Measurements from ENCODE around the gene RRP8. TPM values are rescaled to one million over a fixed set of nuclear protein-coding genes. Genes with fewer than 3 reads are reported as not detected.

Gene RRP8
- total RNA-seq, 1 experiment from 2014 or later = 17.8 TPM

- ChIA-PET POLR2A (interaction anchor here (1.0 kb wide), 1 partner anchor 87 kb away, joined by 4 read pairs; no protein-coding TSS in a partner anchor), RAD21 (ENCODE audit: low non-redundant PET in 1 of 2, low total read pairs in 2 of 2, uncharacterized antibody in 2 of 2, unreplicated experiment in 2 of 2) (no interaction called here), CTCF (interaction anchor here (1.2 kb wide), 1 partner anchor 76 kb away, joined by 3 read pairs; no protein-coding TSS in a partner anchor)
- DNase-seq (ENCODE audit: low read depth, low spot score) (no peak), ATAC-seq (no peak)
- TF ChIP-seq CEBPB (IDR thresholded peaks at IDR 0.05; ENCODE audit: low read depth) (no peak), ZFX (IDR thresholded peaks at IDR 0.05) (no peak), EZH2phosphoT487 (IDR thresholded peaks at IDR 0.05; ENCODE audit: borderline replicate concordance) (no peak), ZNF274 (IDR thresholded peaks at IDR 0.05; ENCODE audit: low read depth, low read length) (no peak)
- Histone ChIP-seq H3K4me3 (replicated peaks in 1 of 2; ENCODE audit: low read depth in 1 of 2, low read length in 2 of 2) (peak overlapping the region in 1 of 2 experiments; percentile 36; a peak in 1 of 4 replicates), H3K9me2 (ENCODE audit: insufficient read depth) (no peaks in the 10 kb centered on the region), H3K9ac (ENCODE audit: low read length) (peak overlapping the region; percentile 33; the same call in 1 of the 2 replicates), H4K20me1 (ENCODE audit: insufficient read depth) (no peaks in the 10 kb centered on the region), H3K27me3 (ENCODE audit: insufficient read depth, low read length) (no peaks in the 10 kb centered on the region), H3K9me3 (ENCODE audit: control insufficient read depth in 1 of 2, insufficient read depth in 1 of 2, low read depth in 1 of 2, low read length in 2 of 2) (no peaks in the 10 kb centered on the region), H3K36me3 (ENCODE audit: control insufficient read depth in 1 of 2, insufficient read depth in 2 of 2, low read length in 2 of 2) (peaks cover 21 to 42% of the 10 kb centered on the region in 2 experiments), H2AFZ (ENCODE audit: low read depth, low read length, poor library complexity, severe bottlenecking) (no peak overlapping the region), H3K27ac (ENCODE audit: low read depth, low read length) (peak overlapping the region; percentile 78), H3K4me2 (ENCODE audit: low read length) (peak overlapping the region; percentile 69), H3K4me1 (ENCODE audit: control insufficient read depth in 1 of 2, insufficient read depth in 2 of 2, low read length in 2 of 2) (peaks cover 25 to 52% of the 10 kb centered on the region in 2 experiments), H3K79me2 (ENCODE audit: insufficient read depth, low read length) (peaks cover 80% of the 10 kb centered on the region)
- intact Hi-C loops (cut with micrococcal nuclease) = no loop called here
- no TSS peak for BruUV-seq (replicated peaks)
These were observed 3.9 kb upstream of the RRP8 start for GRCh38 chr11:6607190-6607795.

- no peak overlapping the region for H2AFZ ChIP-seq (ENCODE audit: low read depth, low read length, poor library complexity, severe bottlenecking)
- peak overlapping the region; percentile 33 for H3K9ac ChIP-seq (ENCODE audit: low read length)
- TF ChIP-seq JUND (IDR thresholded peaks at IDR 0.05) (no peak), CEBPB (IDR thresholded peaks at IDR 0.05; ENCODE audit: low read depth) (no peak), POLR2AphosphoS5 (IDR thresholded peaks at IDR 0.05; ENCODE audit: low read depth, low read length) (peak; percentile 88), ZFX (IDR thresholded peaks at IDR 0.05) (peak; percentile 27; the same call in 1 of the 2 replicates), CTCF (IDR thresholded peaks at IDR 0.05 in 2 of 3, conservative IDR thresholded peaks at IDR 0.05 in 1 of 3; ENCODE audit: borderline replicate concordance in 1 of 3, insufficient read depth in 1 of 3, low read depth in 2 of 3, low read length in 2 of 3) (no peak)
- intact Hi-C loops (cut with micrococcal nuclease) = no loop called here
- DNase-seq (ENCODE audit: low read depth, low spot score) (peak; percentile 65), ATAC-seq (peak; percentile 73)
- H3K27me3 ChIP-seq (ENCODE audit: insufficient read depth, low read length) = no peaks in the 10 kb centered on the region
- no peaks in the 10 kb centered on the region for H3K9me3 ChIP-seq (ENCODE audit: control insufficient read depth in 1 of 2, insufficient read depth in 1 of 2, low read depth in 1 of 2, low read length in 2 of 2)
- H3K36me3 ChIP-seq (ENCODE audit: control insufficient read depth in 1 of 2, insufficient read depth in 2 of 2, low read length in 2 of 2) = peaks cover 21 to 44% of the 10 kb centered on the region in 2 experiments
- no peaks in the 10 kb centered on the region for H3K9me2 ChIP-seq (ENCODE audit: insufficient read depth)
- H3K79me2 ChIP-seq (ENCODE audit: insufficient read depth, low read length) = peaks cover 84% of the 10 kb centered on the region
- H3K4me3 ChIP-seq (replicated peaks in 1 of 2; ENCODE audit: low read depth in 1 of 2, low read length in 2 of 2) = peak overlapping the region; percentile 17 to 36
- RAD21 ChIA-PET (ENCODE audit: low non-redundant PET in 1 of 2, low total read pairs in 2 of 2, uncharacterized antibody in 2 of 2, unreplicated experiment in 2 of 2) = no interaction called here
- CTCF ChIA-PET = interaction anchor here (1.2 kb wide), 1 partner anchor 76 kb away, joined by 3 read pairs; no protein-coding TSS in a partner anchor
- no TSS peak for BruUV-seq (replicated peaks)
- POLR2A ChIA-PET = interaction anchor here (0.6 to 1.0 kb wide), 2 partner anchors 13 to 87 kb away, joined by 4 read pairs; partner anchors contain the start of gene TPP1
- peak overlapping the region; percentile 69 for H3K4me2 ChIP-seq (ENCODE audit: low read length)
- H4K20me1 ChIP-seq (ENCODE audit: insufficient read depth) = no peaks in the 10 kb centered on the region
- peaks cover 25 to 58% of the 10 kb centered on the region in 2 experiments for H3K4me1 ChIP-seq (ENCODE audit: control insufficient read depth in 1 of 2, insufficient read depth in 2 of 2, low read length in 2 of 2)
- peak overlapping the region; percentile 78 for H3K27ac ChIP-seq (ENCODE audit: low read depth, low read length)
These were observed 3.2 kb upstream of the RRP8 start for GRCh38 chr11:6606471-6607189.

Measured in HCT116 (cell line).